Activated T-cell treated with anti-CD3 and anti-CD28 coated beads, Interleukin-2, amount 50 U/mL, for 24 hours (primary cell): ENCODE results near the gene OR52E1.
"Not testable (repeated sequence)": the region's sequence is repeated elsewhere in the genome, so short reads cannot be mapped to it uniquely, and the experiment has no call there.

Experiments
- DNase-seq: peaks from one replicate; pipeline ENCODE4 v3.0.0-alpha.2; 2020
- H3K27ac Mint-ChIP-seq: 2 replicates; pipeline ENCODE4 v1.8.0; 2020; ENCODE audit warnings: mild to moderate bottlenecking, mixed read lengths
- H3K27me3 Mint-ChIP-seq: 2 replicates; pipeline ENCODE4 v1.8.0; 2020; ENCODE audit warnings: mixed read lengths
- H3K36me3 Mint-ChIP-seq: 2 replicates; pipeline ENCODE4 v1.8.0; 2020; ENCODE audit warnings: low read depth, mixed read lengths
- H3K4me1 Mint-ChIP-seq: 2 replicates; pipeline ENCODE4 v1.8.0; 2020; ENCODE audit warnings: low read depth, mixed read lengths
- H3K4me3 Mint-ChIP-seq: 2 replicates; pipeline ENCODE4 v1.8.0; 2020; ENCODE audit warnings: mild to moderate bottlenecking, moderate library complexity, mixed read lengths
- H3K9me3 Mint-ChIP-seq: 2 replicates; pipeline ENCODE4 v1.8.0; 2020; ENCODE audit warnings: mixed read lengths

The OR52E1 gene

GRCh38 chr11:5069272-5069671 is at the start of gene OR52E1:
Gene OR52E1, plus strand, starts transcription at chr11:5069572.
- H3K4me1 Mint-ChIP-seq: no peaks in the 10 kb centered on the region
- H3K36me3 Mint-ChIP-seq: no peaks in the 10 kb centered on the region
- H3K4me3 Mint-ChIP-seq: no peak within 1 kb of the TSS
- DNase-seq: no peak
- H3K9me3 Mint-ChIP-seq: no peaks in the 10 kb centered on the region
- H3K27ac Mint-ChIP-seq: no peak within 1 kb of the TSS
- no peaks in the 10 kb centered on the region for H3K27me3 Mint-ChIP-seq

- H3K9me3 Mint-ChIP-seq: peaks cover 17% of the 10 kb centered on the region
- no peaks in the 10 kb centered on the region for H3K36me3 Mint-ChIP-seq
- no peaks in the 10 kb centered on the region for H3K27me3 Mint-ChIP-seq
- no peak for DNase-seq
- no peaks in the 10 kb centered on the region for H3K4me1 Mint-ChIP-seq
- H3K27ac Mint-ChIP-seq: no peak overlapping the region
- H3K4me3 Mint-ChIP-seq: no peak overlapping the region
Measured at GRCh38 chr11:5021996-5022395, 47.4 kb upstream of the OR52E1 start.

DNA sequence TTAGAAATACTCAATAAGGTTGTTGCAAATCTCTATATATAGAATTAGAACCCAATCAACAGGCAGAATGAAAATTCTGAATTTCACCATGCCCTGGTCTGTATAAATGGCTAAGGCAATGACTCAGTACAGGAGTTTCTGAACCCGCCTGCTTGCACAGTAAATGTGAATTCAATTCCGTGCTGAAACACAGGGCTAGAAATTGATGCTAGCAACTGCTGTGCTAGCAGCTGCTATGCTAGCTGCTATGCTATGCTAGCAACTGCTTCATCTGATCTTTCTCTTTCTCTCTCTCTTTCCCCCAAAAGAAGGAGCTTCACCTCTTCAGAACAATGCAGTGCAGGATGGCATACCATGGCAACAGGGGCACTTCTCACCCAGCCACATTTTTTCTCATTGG is 32.7 kb upstream of the OR52E1 start:
- no peaks in the 10 kb centered on the region for H3K9me3 Mint-ChIP-seq
- DNase-seq: no peak
- no peaks in the 10 kb centered on the region for H3K27me3 Mint-ChIP-seq
- no peak overlapping the region for H3K27ac Mint-ChIP-seq
- no peak overlapping the region for H3K4me3 Mint-ChIP-seq
- H3K36me3 Mint-ChIP-seq: no peaks in the 10 kb centered on the region
- H3K4me1 Mint-ChIP-seq: no peaks in the 10 kb centered on the region

DNA sequence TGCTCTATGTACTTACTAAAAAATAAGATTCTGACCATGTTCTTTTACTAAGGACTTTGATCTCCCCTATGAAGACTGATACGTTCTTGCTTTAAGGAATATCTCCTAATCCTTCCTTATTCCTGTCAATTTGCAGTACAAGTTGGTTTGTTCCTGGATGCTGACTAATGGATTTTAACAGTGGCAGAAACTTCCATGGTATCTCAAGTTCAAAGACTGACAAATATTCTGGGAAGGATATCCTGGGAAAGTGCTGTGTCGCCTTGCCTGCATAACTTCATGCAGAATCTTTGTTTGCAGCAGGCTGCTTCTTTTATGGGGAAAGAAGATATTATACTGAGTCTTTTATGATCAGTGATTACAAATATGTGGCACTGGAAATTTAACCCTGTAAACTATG is 31.4 kb upstream of the OR52E1 start:
- H3K9me3 Mint-ChIP-seq: no peaks in the 10 kb centered on the region
- H3K36me3 Mint-ChIP-seq: no peaks in the 10 kb centered on the region
- H3K27ac Mint-ChIP-seq: no peak overlapping the region
- no peaks in the 10 kb centered on the region for H3K4me1 Mint-ChIP-seq
- H3K27me3 Mint-ChIP-seq: no peaks in the 10 kb centered on the region
- DNase-seq: no peak
- H3K4me3 Mint-ChIP-seq: no peak overlapping the region

DNA sequence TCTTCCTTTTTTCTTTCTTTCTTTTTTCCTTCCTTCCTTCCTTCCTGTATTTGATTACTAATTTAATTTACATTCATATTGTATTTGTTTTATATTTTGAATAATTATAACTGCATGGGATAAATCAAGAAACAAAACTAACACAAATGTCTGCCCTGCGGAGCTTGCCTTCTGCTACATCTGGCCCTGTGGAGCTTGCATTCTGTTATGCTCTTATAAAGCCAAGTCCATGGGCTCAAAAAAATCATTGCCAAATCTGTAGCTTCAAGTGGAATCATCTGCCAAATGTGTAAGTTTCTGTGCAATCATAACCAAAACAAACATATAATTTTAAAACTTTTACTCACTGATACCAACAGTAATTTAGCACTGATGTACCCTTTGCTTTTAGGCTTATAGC is 31.0 kb upstream of the OR52E1 start:
- Mint-ChIP-seq H3K9me3 (no peaks in the 10 kb centered on the region), H3K27ac (no peak overlapping the region), H3K36me3 (no peaks in the 10 kb centered on the region), H3K27me3 (no peaks in the 10 kb centered on the region), H3K4me1 (no peaks in the 10 kb centered on the region), H3K4me3 (no peak overlapping the region)
- no peak for DNase-seq

- Mint-ChIP-seq H3K9me3 (no peaks in the 10 kb centered on the region), H3K27me3 (no peaks in the 10 kb centered on the region), H3K36me3 (no peaks in the 10 kb centered on the region), H3K4me3 (no peak overlapping the region), H3K27ac (no peak overlapping the region), H3K4me1 (no peaks in the 10 kb centered on the region)
- DNase-seq: no peak
Measured at GRCh38 chr11:5040876-5041275, 28.5 kb upstream of the OR52E1 start.

DNA sequence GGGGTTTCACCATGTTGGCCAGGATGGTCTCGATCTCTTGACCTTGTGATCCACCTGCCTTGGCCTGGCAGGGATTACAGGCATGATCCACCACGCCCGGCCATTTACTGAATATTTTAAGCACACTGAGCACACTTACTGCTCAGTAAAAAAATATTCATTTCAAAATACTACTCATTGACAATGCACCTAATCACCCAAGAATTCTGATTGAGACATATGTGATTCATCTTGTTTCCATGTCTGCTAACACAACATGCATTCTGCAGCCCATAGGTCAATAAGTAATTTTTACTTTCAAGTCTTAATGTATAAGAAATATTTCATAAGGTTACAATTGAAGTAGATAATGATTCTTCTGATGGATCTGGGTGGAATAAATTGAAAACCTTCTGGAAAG is 27.3 kb upstream of the OR52E1 start:
- no peaks in the 10 kb centered on the region for H3K36me3 Mint-ChIP-seq
- no peaks in the 10 kb centered on the region for H3K9me3 Mint-ChIP-seq
- no peak overlapping the region for H3K27ac Mint-ChIP-seq
- DNase-seq: no peak
- no peaks in the 10 kb centered on the region for H3K4me1 Mint-ChIP-seq
- no peaks in the 10 kb centered on the region for H3K27me3 Mint-ChIP-seq
- no peak overlapping the region for H3K4me3 Mint-ChIP-seq

GRCh38 chr11:5043380-5043779 is 26.0 kb upstream of the OR52E1 start:
- Mint-ChIP-seq H3K4me1 (no peaks in the 10 kb centered on the region), H3K9me3 (no peaks in the 10 kb centered on the region)
- no peak for DNase-seq

DNA sequence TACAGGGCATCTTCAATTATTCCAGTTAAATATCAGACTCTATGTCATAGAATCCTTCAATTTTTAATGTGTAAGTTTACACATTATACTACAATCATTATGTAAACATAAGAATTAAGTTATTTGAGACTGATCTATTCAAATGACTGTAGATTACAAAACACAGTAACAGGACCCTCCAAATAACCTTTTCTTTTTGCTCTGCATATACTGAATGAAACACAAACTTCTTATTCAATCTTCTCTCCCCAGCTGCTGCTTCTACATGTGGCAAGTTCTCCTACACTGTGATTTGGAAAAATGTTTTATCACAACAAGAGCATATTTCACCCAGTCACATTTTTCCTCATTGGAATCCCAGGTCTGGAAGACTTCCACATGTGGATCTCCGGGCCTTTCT is 23.1 kb upstream of the OR52E1 start, which contains the start of gene OR52J3:
OR52J3 (plus strand) TSS at position 301 of the 400 bp plus-strand sequence; CDS start at position 301, 0 bp downstream.
- Mint-ChIP-seq H3K9me3 (no peaks in the 10 kb centered on the region), H3K4me1 (no peaks in the 10 kb centered on the region), H3K27ac (no peak within 1 kb of the TSS), H3K27me3 (no peaks in the 10 kb centered on the region), H3K36me3 (no peaks in the 10 kb centered on the region), H3K4me3 (no peak within 1 kb of the TSS)
- no peak for DNase-seq

More at GRCh38 chr11:5043380-5043779, 26.0 kb upstream of the OR52E1 start:
- Mint-ChIP-seq H3K27me3 (no peaks in the 10 kb centered on the region), H3K27ac (no peak overlapping the region), H3K4me3 (no peak overlapping the region), H3K36me3 (no peaks in the 10 kb centered on the region)

DNA sequence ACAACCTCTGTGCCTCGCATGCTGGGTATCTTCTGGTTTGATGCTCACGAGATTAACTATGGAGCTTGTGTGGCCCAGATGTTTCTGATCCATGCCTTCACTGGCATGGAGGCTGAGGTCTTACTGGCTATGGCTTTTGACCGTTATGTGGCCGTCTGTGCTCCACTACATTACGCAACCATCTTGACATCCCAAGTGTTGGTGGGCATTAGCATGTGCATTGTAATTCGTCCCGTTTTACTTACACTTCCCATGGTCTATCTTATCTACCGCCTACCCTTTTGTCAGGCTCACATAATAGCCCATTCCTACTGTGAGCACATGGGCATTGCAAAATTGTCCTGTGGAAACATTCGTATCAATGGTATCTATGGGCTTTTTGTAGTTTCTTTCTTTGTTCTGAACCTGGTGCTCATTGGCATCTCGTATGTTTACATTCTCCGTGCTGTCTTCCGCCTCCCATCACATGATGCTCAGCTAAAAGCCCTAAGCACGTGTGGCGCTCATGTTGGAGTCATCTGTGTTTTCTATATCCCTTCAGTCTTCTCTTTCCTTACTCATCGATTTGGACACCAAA is 22.5 kb upstream of the OR52E1 start:
- no peaks in the 10 kb centered on the region for H3K9me3 Mint-ChIP-seq
- H3K27ac Mint-ChIP-seq: no peak overlapping the region

GRCh38 chr11:5058679-5059078 is 10.7 kb upstream of the OR52E1 start:
- not testable (repeated sequence) for H3K9me3 Mint-ChIP-seq, H3K27ac Mint-ChIP-seq, H3K36me3 Mint-ChIP-seq, H3K4me1 Mint-ChIP-seq, DNase-seq, H3K27me3 Mint-ChIP-seq, H3K4me3 Mint-ChIP-seq

More for the DNA sequence above, 22.5 kb upstream of the OR52E1 start:
- no peak overlapping the region for H3K4me3 Mint-ChIP-seq
- no peaks in the 10 kb centered on the region for H3K36me3 Mint-ChIP-seq
- H3K4me1 Mint-ChIP-seq: no peaks in the 10 kb centered on the region
- H3K27me3 Mint-ChIP-seq: no peaks in the 10 kb centered on the region
- DNase-seq: no peak

- no peak within 1 kb of the TSS for H3K27ac Mint-ChIP-seq
- H3K4me3 Mint-ChIP-seq: no peak within 1 kb of the TSS
- H3K27me3 Mint-ChIP-seq: peaks cover 3% of the 10 kb centered on the region
- no peaks in the 10 kb centered on the region for H3K9me3 Mint-ChIP-seq
- no peaks in the 10 kb centered on the region for H3K36me3 Mint-ChIP-seq
- H3K4me1 Mint-ChIP-seq: no peaks in the 10 kb centered on the region
- DNase-seq: no peak
Measured at GRCh38 chr11:5059391-5059790, 10.0 kb upstream of the OR52E1 start, which contains the start of gene OR52E2. Gene OR52E2, minus strand, starts transcription at chr11:5059627. Its CDS starts 0 bp downstream, at chr11:5059627.

DNA sequence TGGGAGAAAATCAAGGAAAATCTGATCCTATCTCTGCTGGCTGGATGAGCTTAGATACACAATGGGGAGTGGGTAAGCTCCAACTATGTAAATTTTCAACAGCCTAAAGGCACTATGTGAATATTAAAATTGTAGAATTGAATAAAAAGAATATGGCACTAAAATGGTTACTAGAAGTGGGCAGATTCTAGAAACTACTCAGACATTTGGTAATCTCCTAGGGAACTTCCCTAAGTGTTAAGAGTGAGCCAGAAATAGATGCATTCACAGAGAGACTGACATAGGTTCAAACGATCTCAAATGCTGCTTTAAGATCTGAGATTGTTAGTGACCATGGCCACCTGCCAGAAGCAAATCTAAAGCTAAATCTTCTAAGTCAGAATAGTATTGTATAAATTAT is 4.3 kb upstream of the OR52E1 start:
- no peaks in the 10 kb centered on the region for H3K4me1 Mint-ChIP-seq
- H3K9me3 Mint-ChIP-seq: no peaks in the 10 kb centered on the region
- no peaks in the 10 kb centered on the region for H3K27me3 Mint-ChIP-seq
- no peak overlapping the region for H3K27ac Mint-ChIP-seq
- DNase-seq: no peak
- no peak overlapping the region for H3K4me3 Mint-ChIP-seq
- H3K36me3 Mint-ChIP-seq: no peaks in the 10 kb centered on the region

GRCh38 chr11:5071799-5072198 is 2.4 kb downstream of the OR52E1 start:
- DNase-seq: no peak
- Mint-ChIP-seq H3K27me3 (peaks cover 7% of the 10 kb centered on the region), H3K9me3 (no peaks in the 10 kb centered on the region), H3K27ac (no peak overlapping the region), H3K36me3 (no peaks in the 10 kb centered on the region), H3K4me3 (no peak overlapping the region), H3K4me1 (no peaks in the 10 kb centered on the region)

DNA sequence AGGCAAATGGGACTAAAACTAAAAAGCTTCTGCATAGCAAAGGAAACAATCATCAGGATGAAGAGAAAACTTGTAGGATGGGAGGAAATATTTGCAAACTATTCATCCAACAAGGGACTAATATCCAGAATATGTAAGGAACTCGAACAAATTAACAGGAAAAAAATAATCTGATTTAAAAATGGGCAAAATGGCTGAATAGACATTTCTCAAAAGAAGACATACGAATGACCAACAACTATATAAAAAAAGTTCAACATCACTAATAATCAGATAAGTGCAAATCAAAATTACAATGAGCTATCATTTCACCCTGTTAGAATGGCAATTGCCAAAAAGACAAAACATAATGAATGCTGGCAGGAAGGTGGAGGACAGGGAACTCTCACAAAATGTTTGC is 12.0 kb downstream of the OR52E1 start:
- H3K4me3 Mint-ChIP-seq: no peak overlapping the region
- H3K27me3 Mint-ChIP-seq: peaks cover 4% of the 10 kb centered on the region
- no peak for DNase-seq
- no peaks in the 10 kb centered on the region for H3K4me1 Mint-ChIP-seq
- H3K27ac Mint-ChIP-seq: no peak overlapping the region
- no peaks in the 10 kb centered on the region for H3K36me3 Mint-ChIP-seq
- no peaks in the 10 kb centered on the region for H3K9me3 Mint-ChIP-seq

DNA sequence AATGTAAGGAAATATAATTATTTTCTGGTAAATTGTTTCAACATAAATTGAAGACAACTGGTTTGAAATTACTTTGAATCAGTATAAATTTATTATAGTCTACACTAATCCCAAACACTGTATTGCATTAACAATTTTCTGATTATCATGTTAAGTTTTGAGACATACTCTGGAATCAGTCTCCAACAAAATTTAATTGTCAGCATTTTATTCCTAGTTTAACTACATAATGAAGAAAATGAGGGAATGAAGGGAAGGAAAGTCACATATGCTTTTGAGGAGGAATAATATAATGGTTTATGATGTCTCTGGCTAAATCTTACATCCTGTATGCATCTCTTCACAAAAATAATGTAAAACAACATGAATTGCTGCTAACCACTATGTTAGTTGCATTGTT is 14.2 kb downstream of the OR52E1 start:
- Mint-ChIP-seq H3K27ac (no peak overlapping the region), H3K4me1 (no peaks in the 10 kb centered on the region), H3K27me3 (no peaks in the 10 kb centered on the region), H3K9me3 (no peaks in the 10 kb centered on the region), H3K4me3 (no peak overlapping the region), H3K36me3 (no peaks in the 10 kb centered on the region)
- no peak for DNase-seq
